ENCODE data around the gene SLC2A6. TPM values are rescaled to one million over a fixed set of nuclear protein-coding genes. Genes with fewer than 3 reads are reported as not detected.

Gene SLC2A6
- total RNA-seq, 1 experiment from 2014 or later: 15.4 TPM

GRCh38 chr9:133440874-133441273 lies 38.0 kb downstream of the SLC2A6 start:
- DNase-seq (ENCODE audit: low read depth): no peak

- no peak for DNase-seq (ENCODE audit: low read depth)
These were observed 39.6 kb downstream of the SLC2A6 start for GRCh38 chr9:133439337-133439736.

- no peak for DNase-seq (ENCODE audit: low read depth)
These were observed 41.0 kb downstream of the SLC2A6 start for GRCh38 chr9:133437753-133438531.

- DNase-seq (ENCODE audit: low read depth): no peak
These were observed 42.2 kb downstream of the SLC2A6 start for GRCh38 chr9:133436681-133437080.

GRCh38 chr9:133433351-133433843 lies 45.5 kb downstream of the SLC2A6 start:
- no peak for DNase-seq (ENCODE audit: low read depth)

- no peak for DNase-seq (ENCODE audit: low read depth)
These were observed 48.7 kb downstream of the SLC2A6 start for GRCh38 chr9:133430244-133430643.

- no peak for DNase-seq (ENCODE audit: low read depth)
These were observed 49.2 kb downstream of the SLC2A6 start for GRCh38 chr9:133429641-133430161.

GRCh38 chr9:133429214-133429613 lies 49.7 kb downstream of the SLC2A6 start:
- no peak for DNase-seq (ENCODE audit: low read depth)

GRCh38 chr9:133428617-133429101 lies 50.2 kb downstream of the SLC2A6 start:
- DNase-seq (ENCODE audit: low read depth): no peak

- no peak for DNase-seq (ENCODE audit: low read depth)
These were observed 51.1 kb downstream of the SLC2A6 start for GRCh38 chr9:133427658-133428348.

- no peak for DNase-seq (ENCODE audit: low read depth)
These were observed 52.9 kb downstream of the SLC2A6 start for GRCh38 chr9:133426011-133426410.

GRCh38 chr9:133425049-133425632 lies 53.8 kb downstream of the SLC2A6 start:
- DNase-seq (ENCODE audit: low read depth): no peak

GRCh38 chr9:133424187-133424586 lies 54.7 kb downstream of the SLC2A6 start:
- DNase-seq (ENCODE audit: low read depth): no peak

- no peak for DNase-seq (ENCODE audit: low read depth)
These were observed 55.7 kb downstream of the SLC2A6 start for GRCh38 chr9:133423216-133423615.

GRCh38 chr9:133421615-133422542 lies 57.0 kb downstream of the SLC2A6 start, which contains the start of gene ADAMTS13:
TSS of gene ADAMTS13 (plus strand) at chr9:133422367. CDS start at chr9:133422444, 77 bp downstream.
- DNase-seq (ENCODE audit: low read depth): no peak

Other genes starting within 250 kb of the SLC2A6 start
- gene ABO, start 203.9 kb downstream of the SLC2A6 start, total RNA-seq (2014; rRNA removed; shearing (Covaris generic)): not detected in 2 replicates
- gene SURF6, start 142.9 kb downstream of the SLC2A6 start, total RNA-seq (2014; rRNA removed; shearing (Covaris generic)): 4.6 and 11.2 TPM in 2 replicates
- gene MED22, start 131.0 kb downstream of the SLC2A6 start, total RNA-seq (2014; rRNA removed; shearing (Covaris generic)): 13.8 and 15.2 TPM in 2 replicates
- 1,811 and 1,953 TPM in 2 replicates for gene RPL7A, start 130.9 kb downstream of the SLC2A6 start, total RNA-seq (2014; rRNA removed; shearing (Covaris generic))
- 13.3 and 15.9 TPM in 2 replicates for gene SURF1, start 122.6 kb downstream of the SLC2A6 start, total RNA-seq (2014; rRNA removed; shearing (Covaris generic))
- gene SURF2, start 122.5 kb downstream of the SLC2A6 start, total RNA-seq (2014; rRNA removed; shearing (Covaris generic)): 15.0 and 15.7 TPM in 2 replicates
- 188 and 217 TPM in 2 replicates for gene SURF4, start 103.0 kb downstream of the SLC2A6 start, total RNA-seq (2014; rRNA removed; shearing (Covaris generic))
- 1.5 and 1.7 TPM in 2 replicates for gene STKLD1, start 102.7 kb downstream of the SLC2A6 start, total RNA-seq (2014; rRNA removed; shearing (Covaris generic))
- 9.0 and 9.5 TPM in 2 replicates for gene REXO4, start 61.1 kb downstream of the SLC2A6 start, total RNA-seq (2014; rRNA removed; shearing (Covaris generic))
- gene ADAMTS13, start 56.7 kb downstream of the SLC2A6 start, total RNA-seq (2014; rRNA removed; shearing (Covaris generic)): not detected in 2 replicates
- 2.4 TPM in 2 replicates for gene CACFD1, start 19.1 kb downstream of the SLC2A6 start, total RNA-seq (2014; rRNA removed; shearing (Covaris generic))
- gene MYMK, start 45.9 kb upstream of the SLC2A6 start, total RNA-seq (2014; rRNA removed; shearing (Covaris generic)): not detected in 2 replicates
- 6.6 and 9.7 TPM in 2 replicates for gene ADAMTSL2, start 55.6 kb upstream of the SLC2A6 start, total RNA-seq (2014; rRNA removed; shearing (Covaris generic))
- 1.1 and 1.2 TPM in 2 replicates for gene FAM163B, start 130.3 kb upstream of the SLC2A6 start, total RNA-seq (2014; rRNA removed; shearing (Covaris generic))
- gene DBH, start 157.3 kb upstream of the SLC2A6 start, total RNA-seq (2014; rRNA removed; shearing (Covaris generic)): not detected in 2 replicates